ENCODE data around the gene KCNMB1.

GRCh38 chr5:170361116-170361515 lies 28.1 kb downstream of the KCNMB1 start:
- no peak for TF ChIP-seq CTCF (IDR thresholded peaks at IDR 0.05; ENCODE audit: insufficient read depth, low read length)
- TF ChIP-seq POLR2AphosphoS5 (IDR thresholded peaks at IDR 0.05; ENCODE audit: low read depth): no peak
- no peak for TF ChIP-seq REST (IDR thresholded peaks at IDR 0.05; ENCODE audit: insufficient replicate concordance, low read depth)
- no peak for TF ChIP-seq GABPA (IDR thresholded peaks at IDR 0.05; ENCODE audit: low read depth)
